GM23338 (cell line): ENCODE measurements around the gene RAB11FIP3.

Experiments used
- CREB1 ChIP-seq: fragments of 250-450 bp; sonication (Bioruptor Pico); IDR thresholded peaks from 2 replicates; pipeline ENCODE4 v1.5.0; 2020; ENCODE audit warnings: low read depth, mild to moderate bottlenecking, moderate library complexity
- CTCF ChIP-seq, 2 experiments: fragments of 200-600 bp in 1 of 2; sonication (generic) in 1 of 2; conservative IDR thresholded peaks; 2 replicates each; pipeline versions ENCODE4 v1.5.1 to v1.6.1; 2016 to 2017; ENCODE audit warnings: antibody characterized with exemption in 2 of 2, low read depth in 2 of 2, mild to moderate bottlenecking in 2 of 2, moderate library complexity in 1 of 2
- ETS1 ChIP-seq: IDR thresholded peaks from 2 replicates; pipeline ENCODE4 v1.6.1; 2016; ENCODE audit warnings: antibody characterized with exemption
- EZH2 ChIP-seq: fragments of 200-600 bp; sonication (generic); IDR thresholded peaks from one replicate; pipeline ENCODE4 v1.8.0; 2017; ENCODE audit warnings: antibody characterized with exemption, mild to moderate bottlenecking, low read depth; ENCODE audit not compliant: unreplicated experiment
- EZH2phosphoT487 ChIP-seq: fragments of 200-600 bp; sonication (generic); IDR thresholded peaks from one replicate; pipeline ENCODE4 v1.8.1; 2018; ENCODE audit warnings: antibody characterized with exemption; ENCODE audit not compliant: unreplicated experiment
- JUNB ChIP-seq: IDR thresholded peaks from one replicate; pipeline ENCODE4 v1.6.1; 2016; ENCODE audit warnings: antibody characterized with exemption; ENCODE audit not compliant: unreplicated experiment
- NANOG ChIP-seq: IDR thresholded peaks from 2 replicates; pipeline ENCODE4 v1.6.1; 2016; ENCODE audit warnings: antibody characterized with exemption, borderline replicate concordance
- POLR2AphosphoS5 ChIP-seq: IDR thresholded peaks from 2 replicates; pipeline ENCODE4 v1.6.1; 2016; ENCODE audit warnings: antibody characterized with exemption, low read depth
- REST ChIP-seq: IDR thresholded peaks from one replicate; pipeline ENCODE4 v1.6.1; 2018; ENCODE audit warnings: antibody characterized with exemption; ENCODE audit not compliant: unreplicated experiment
- STAT1 ChIP-seq: IDR thresholded peaks from one replicate; pipeline ENCODE4 v1.6.1; 2016; ENCODE audit warnings: antibody characterized with exemption; ENCODE audit not compliant: unreplicated experiment
- ZNF114 ChIP-seq: fragments of 250-450 bp; sonication (Bioruptor Pico); IDR thresholded peaks from 2 replicates; pipeline ENCODE4 v1.5.0; 2020; ENCODE audit warnings: mild to moderate bottlenecking, moderate library complexity
- ZNF331 ChIP-seq: fragments of 250-450 bp; sonication (Bioruptor Pico); IDR thresholded peaks from 2 replicates; pipeline ENCODE4 v1.5.0; 2020; ENCODE audit warnings: low read depth, mild to moderate bottlenecking, moderate library complexity

- TF ChIP-seq REST: no peak
- TF ChIP-seq CTCF (conservative IDR thresholded peaks at IDR 0.05; ENCODE audit: low read depth in 2 of 2): no peak
- TF ChIP-seq ZNF331 (CRISPR knock-in tag): no peak
- TF ChIP-seq JUNB: no peak
- TF ChIP-seq EZH2: no peak
- TF ChIP-seq POLR2AphosphoS5: no peak
- no peak for TF ChIP-seq EZH2phosphoT487
- no peak for TF ChIP-seq CREB1 (CRISPR knock-in tag)
- TF ChIP-seq ZNF114 (CRISPR knock-in tag): no peak
- no peak for TF ChIP-seq ETS1
- TF ChIP-seq STAT1: no peak
- TF ChIP-seq NANOG: no peak
Measured at GRCh38 chr16:477301-478157, 52.1 kb downstream of the RAB11FIP3 start.
